GM23338 (cell line): Measurements from ENCODE around the gene CFAP299. TPM values are rescaled to one million over a fixed set of nuclear protein-coding genes. Genes with fewer than 3 reads are reported as not detected.

Experiments
- ATAC-seq: fragments of 200-7000 bp; cut with Tn5 transposase; 3 replicates; pipeline ENCODE4 v1.9.1; 2020
- DNase-seq: peaks from one replicate; pipeline ENCODE4 v3.0.0-alpha.2; 2015; ENCODE audit warnings: low spot score
- H2AFZ ChIP-seq: fragments of 200-600 bp; sonication (generic); 2 replicates; pipeline ENCODE4 v1.8.0; 2016; ENCODE audit warnings: antibody characterized with exemption, mild to moderate bottlenecking, moderate library complexity
- H3F3A ChIP-seq: fragments of 200-600 bp; sonication (generic); replicated peaks from 2 replicates; pipeline ENCODE4 v1.8.0; 2017; ENCODE audit warnings: antibody characterized with exemption, mixed run types, low read depth
- H3K27ac ChIP-seq: fragments of 200-600 bp; sonication (generic); 2 replicates; pipeline ENCODE4 v1.6.1; 2016; ENCODE audit warnings: low read depth
- H3K27me3 ChIP-seq: fragments of 200-600 bp; sonication (generic); 2 replicates; pipeline ENCODE4 v1.8.0; 2016; ENCODE audit warnings: mild to moderate bottlenecking, mixed run types, moderate library complexity; ENCODE audit not compliant: insufficient read depth
- H3K36me3 ChIP-seq: fragments of 200-600 bp; sonication (generic); 2 replicates; pipeline ENCODE4 v1.8.0; 2016; ENCODE audit warnings: mild to moderate bottlenecking; ENCODE audit not compliant: insufficient read depth
- H3K4me1 ChIP-seq: fragments of 200-600 bp; sonication (generic); 2 replicates; pipeline ENCODE4 v1.8.0; 2016; ENCODE audit warnings: mild to moderate bottlenecking, moderate library complexity; ENCODE audit not compliant: insufficient read depth
- H3K4me2 ChIP-seq: fragments of 200-600 bp; sonication (generic); 2 replicates; pipeline ENCODE4 v1.7.1; 2017; ENCODE audit warnings: mixed run types
- H3K4me3 ChIP-seq: fragments of 200-600 bp; sonication (generic); 2 replicates; pipeline ENCODE4 v1.6.1; 2016; ENCODE audit warnings: mixed run types
- H3K79me2 ChIP-seq: fragments of 200-600 bp; sonication (generic); replicated peaks from 2 replicates; pipeline ENCODE4 v1.8.0; 2017; ENCODE audit warnings: mild to moderate bottlenecking; ENCODE audit not compliant: insufficient read depth
- H3K9me2 ChIP-seq: fragments of 200-600 bp; sonication (generic); 2 replicates; pipeline ENCODE4 v1.8.0; 2017; ENCODE audit not compliant: insufficient read depth
- H4K20me1 ChIP-seq: fragments of 200-600 bp; sonication (generic); replicated peaks from 2 replicates; pipeline ENCODE4 v1.8.0; 2017; ENCODE audit warnings: mild to moderate bottlenecking; ENCODE audit not compliant: insufficient read depth
- H3K27ac Mint-ChIP-seq: 2 replicates; pipeline ENCODE4 v1.8.0; 2020; ENCODE audit warnings: inconsistent platforms, mild to moderate bottlenecking, moderate library complexity, mixed read lengths
- H3K27me3 Mint-ChIP-seq: 3 replicates; pipeline ENCODE4 v1.8.0; 2022; ENCODE audit warnings: low read depth, mild to moderate bottlenecking, moderate library complexity, mixed read lengths, inconsistent platforms; ENCODE audit not compliant: insufficient read depth, poor library complexity
- H3K36me3 Mint-ChIP-seq: 3 replicates; pipeline ENCODE4 v1.8.0; 2021; ENCODE audit warnings: low read depth, mild to moderate bottlenecking, inconsistent platforms, moderate library complexity, mixed read lengths
- H3K4me1 Mint-ChIP-seq: 3 replicates; pipeline ENCODE4 v1.8.0; 2020; ENCODE audit warnings: mild to moderate bottlenecking, inconsistent platforms, mixed read lengths
- H3K4me3 Mint-ChIP-seq: 3 replicates; pipeline ENCODE4 v1.8.0; 2021; ENCODE audit warnings: moderate library complexity, mild to moderate bottlenecking, inconsistent platforms, mixed read lengths
- H3K9me3 Mint-ChIP-seq: 3 replicates; pipeline ENCODE4 v1.8.0; 2020; ENCODE audit warnings: moderate library complexity, mild to moderate bottlenecking, inconsistent platforms, mixed read lengths
- CREB1 ChIP-seq: fragments of 250-450 bp; sonication (Bioruptor Pico); IDR thresholded peaks from 2 replicates; pipeline ENCODE4 v1.5.0; 2020; ENCODE audit warnings: low read depth, mild to moderate bottlenecking, moderate library complexity
- CTCF ChIP-seq, 2 experiments: fragments of 200-600 bp in 1 of 2; sonication (generic) in 1 of 2; conservative IDR thresholded peaks; 2 replicates each; pipeline versions ENCODE4 v1.5.1 to v1.6.1; 2016 to 2017; ENCODE audit warnings: antibody characterized with exemption in 2 of 2, low read depth in 2 of 2, mild to moderate bottlenecking in 2 of 2, moderate library complexity in 1 of 2
- ETS1 ChIP-seq: IDR thresholded peaks from 2 replicates; pipeline ENCODE4 v1.6.1; 2016; ENCODE audit warnings: antibody characterized with exemption
- EZH2 ChIP-seq: fragments of 200-600 bp; sonication (generic); IDR thresholded peaks from one replicate; pipeline ENCODE4 v1.8.0; 2017; ENCODE audit warnings: antibody characterized with exemption, mild to moderate bottlenecking, low read depth; ENCODE audit not compliant: unreplicated experiment
- EZH2phosphoT487 ChIP-seq: fragments of 200-600 bp; sonication (generic); IDR thresholded peaks from one replicate; pipeline ENCODE4 v1.8.1; 2018; ENCODE audit warnings: antibody characterized with exemption; ENCODE audit not compliant: unreplicated experiment
- JUNB ChIP-seq: IDR thresholded peaks from one replicate; pipeline ENCODE4 v1.6.1; 2016; ENCODE audit warnings: antibody characterized with exemption; ENCODE audit not compliant: unreplicated experiment
- NANOG ChIP-seq: IDR thresholded peaks from 2 replicates; pipeline ENCODE4 v1.6.1; 2016; ENCODE audit warnings: antibody characterized with exemption, borderline replicate concordance
- POLR2AphosphoS5 ChIP-seq: IDR thresholded peaks from 2 replicates; pipeline ENCODE4 v1.6.1; 2016; ENCODE audit warnings: antibody characterized with exemption, low read depth
- REST ChIP-seq: IDR thresholded peaks from one replicate; pipeline ENCODE4 v1.6.1; 2018; ENCODE audit warnings: antibody characterized with exemption; ENCODE audit not compliant: unreplicated experiment
- STAT1 ChIP-seq: IDR thresholded peaks from one replicate; pipeline ENCODE4 v1.6.1; 2016; ENCODE audit warnings: antibody characterized with exemption; ENCODE audit not compliant: unreplicated experiment
- ZNF114 ChIP-seq: fragments of 250-450 bp; sonication (Bioruptor Pico); IDR thresholded peaks from 2 replicates; pipeline ENCODE4 v1.5.0; 2020; ENCODE audit warnings: mild to moderate bottlenecking, moderate library complexity
- ZNF331 ChIP-seq: fragments of 250-450 bp; sonication (Bioruptor Pico); IDR thresholded peaks from 2 replicates; pipeline ENCODE4 v1.5.0; 2020; ENCODE audit warnings: low read depth, mild to moderate bottlenecking, moderate library complexity
- ZNF462 ChIP-seq: fragments of 250-450 bp; sonication (Bioruptor Pico); IDR thresholded peaks from 2 replicates; pipeline ENCODE4 v1.5.0; 2020; ENCODE audit warnings: mild to moderate bottlenecking, moderate library complexity
- polyA plus RNA-seq: library from polyadenylated mRNA; unstranded; fragments of >200 nt; fragmentation: Nextera tagmentation; extraction: Ambion mirVana; gene quantifications from 2 replicates; pipeline ENCODE4 v1.2.1, GENCODE V29; 2016
- total RNA-seq: library from RNA; depleted of rRNA; stranded (reverse); fragments of >200 nt; shearing (Covaris generic); gene quantifications from 2 replicates; pipeline ENCODE4 v1.2.3, GENCODE V29; 2014

CFAP299 gene
- total and polyA plus RNA-seq, 2 experiments from 2014 or later = not detected

GRCh38 chr4:80539190-80539589 lies 203.7 kb downstream of the CFAP299 start:
- Histone ChIP-seq H2AFZ (no peak overlapping the region), H3K4me1 (no peaks in the 10 kb centered on the region; the same call in 1 of the 2 replicates), H3K79me2 (no peaks in the 10 kb centered on the region), H3K9me2 (no peaks in the 10 kb centered on the region), H3K4me2 (no peak overlapping the region), H3K36me3 (no peaks in the 10 kb centered on the region), H3K4me3 (no peak overlapping the region), H4K20me1 (no peaks in the 10 kb centered on the region), H3K27me3 (no peaks in the 10 kb centered on the region), H3F3A (no peaks in the 10 kb centered on the region), H3K27ac (no peak overlapping the region)
- Mint-ChIP-seq H3K36me3 (no peaks in the 10 kb centered on the region), H3K4me3 (no peak overlapping the region), H3K27ac (no peak overlapping the region), H3K4me1 (peaks cover 26% of the 10 kb centered on the region), H3K27me3 (peaks cover 3% of the 10 kb centered on the region), H3K9me3 (no peaks in the 10 kb centered on the region)
- DNase-seq (peak; percentile 43), ATAC-seq (peak; percentile 70)
- TF ChIP-seq CREB1 = no peak
- TF ChIP-seq ETS1 = no peak
- TF ChIP-seq POLR2AphosphoS5 = no peak
- TF ChIP-seq JUNB = no peak
- TF ChIP-seq ZNF114 (CRISPR knock-in tag) = no peak
- no peak for TF ChIP-seq NANOG
- TF ChIP-seq ZNF462 (CRISPR knock-in tag) = no peak
- no peak for TF ChIP-seq EZH2
- no peak for TF ChIP-seq STAT1
- no peak for TF ChIP-seq ZNF331 (CRISPR knock-in tag)
- no peak; a peak in 1 of 4 replicates for TF ChIP-seq CTCF (conservative IDR thresholded peaks at IDR 0.05; ENCODE audit: low read depth in 2 of 2)
- TF ChIP-seq EZH2phosphoT487 = no peak
- no peak for TF ChIP-seq REST
